GM23338 (cell line): ENCODE data around the gene GADD45GIP1. TPM values are rescaled to one million over a fixed set of nuclear protein-coding genes. Genes with fewer than 3 reads are reported as not detected.

Experiments used
- ATAC-seq: fragments of 200-7000 bp; cut with Tn5 transposase; 3 replicates; pipeline ENCODE4 v1.9.1; 2020
- DNase-seq: peaks from one replicate; pipeline ENCODE4 v3.0.0-alpha.2; 2015; ENCODE audit warnings: low spot score
- H2AFZ ChIP-seq: fragments of 200-600 bp; sonication (generic); 2 replicates; pipeline ENCODE4 v1.8.0; 2016; ENCODE audit warnings: antibody characterized with exemption, mild to moderate bottlenecking, moderate library complexity
- H3F3A ChIP-seq: fragments of 200-600 bp; sonication (generic); replicated peaks from 2 replicates; pipeline ENCODE4 v1.8.0; 2017; ENCODE audit warnings: antibody characterized with exemption, mixed run types, low read depth
- H3K27ac ChIP-seq: fragments of 200-600 bp; sonication (generic); 2 replicates; pipeline ENCODE4 v1.6.1; 2016; ENCODE audit warnings: low read depth
- H3K27me3 ChIP-seq: fragments of 200-600 bp; sonication (generic); 2 replicates; pipeline ENCODE4 v1.8.0; 2016; ENCODE audit warnings: mild to moderate bottlenecking, mixed run types, moderate library complexity; ENCODE audit not compliant: insufficient read depth
- H3K36me3 ChIP-seq: fragments of 200-600 bp; sonication (generic); 2 replicates; pipeline ENCODE4 v1.8.0; 2016; ENCODE audit warnings: mild to moderate bottlenecking; ENCODE audit not compliant: insufficient read depth
- H3K4me1 ChIP-seq: fragments of 200-600 bp; sonication (generic); 2 replicates; pipeline ENCODE4 v1.8.0; 2016; ENCODE audit warnings: mild to moderate bottlenecking, moderate library complexity; ENCODE audit not compliant: insufficient read depth
- H3K4me2 ChIP-seq: fragments of 200-600 bp; sonication (generic); 2 replicates; pipeline ENCODE4 v1.7.1; 2017; ENCODE audit warnings: mixed run types
- H3K4me3 ChIP-seq: fragments of 200-600 bp; sonication (generic); 2 replicates; pipeline ENCODE4 v1.6.1; 2016; ENCODE audit warnings: mixed run types
- H3K79me2 ChIP-seq: fragments of 200-600 bp; sonication (generic); replicated peaks from 2 replicates; pipeline ENCODE4 v1.8.0; 2017; ENCODE audit warnings: mild to moderate bottlenecking; ENCODE audit not compliant: insufficient read depth
- H3K9me2 ChIP-seq: fragments of 200-600 bp; sonication (generic); 2 replicates; pipeline ENCODE4 v1.8.0; 2017; ENCODE audit not compliant: insufficient read depth
- H4K20me1 ChIP-seq: fragments of 200-600 bp; sonication (generic); replicated peaks from 2 replicates; pipeline ENCODE4 v1.8.0; 2017; ENCODE audit warnings: mild to moderate bottlenecking; ENCODE audit not compliant: insufficient read depth
- H3K27ac Mint-ChIP-seq: 2 replicates; pipeline ENCODE4 v1.8.0; 2020; ENCODE audit warnings: inconsistent platforms, mild to moderate bottlenecking, moderate library complexity, mixed read lengths
- H3K27me3 Mint-ChIP-seq: 3 replicates; pipeline ENCODE4 v1.8.0; 2022; ENCODE audit warnings: low read depth, mild to moderate bottlenecking, moderate library complexity, mixed read lengths, inconsistent platforms; ENCODE audit not compliant: insufficient read depth, poor library complexity
- H3K36me3 Mint-ChIP-seq: 3 replicates; pipeline ENCODE4 v1.8.0; 2021; ENCODE audit warnings: low read depth, mild to moderate bottlenecking, inconsistent platforms, moderate library complexity, mixed read lengths
- H3K4me1 Mint-ChIP-seq: 3 replicates; pipeline ENCODE4 v1.8.0; 2020; ENCODE audit warnings: mild to moderate bottlenecking, inconsistent platforms, mixed read lengths
- H3K4me3 Mint-ChIP-seq: 3 replicates; pipeline ENCODE4 v1.8.0; 2021; ENCODE audit warnings: moderate library complexity, mild to moderate bottlenecking, inconsistent platforms, mixed read lengths
- H3K9me3 Mint-ChIP-seq: 3 replicates; pipeline ENCODE4 v1.8.0; 2020; ENCODE audit warnings: moderate library complexity, mild to moderate bottlenecking, inconsistent platforms, mixed read lengths
- CREB1 ChIP-seq: fragments of 250-450 bp; sonication (Bioruptor Pico); IDR thresholded peaks from 2 replicates; pipeline ENCODE4 v1.5.0; 2020; ENCODE audit warnings: low read depth, mild to moderate bottlenecking, moderate library complexity
- EZH2 ChIP-seq: fragments of 200-600 bp; sonication (generic); IDR thresholded peaks from one replicate; pipeline ENCODE4 v1.8.0; 2017; ENCODE audit warnings: antibody characterized with exemption, mild to moderate bottlenecking, low read depth; ENCODE audit not compliant: unreplicated experiment
- EZH2phosphoT487 ChIP-seq: fragments of 200-600 bp; sonication (generic); IDR thresholded peaks from one replicate; pipeline ENCODE4 v1.8.1; 2018; ENCODE audit warnings: antibody characterized with exemption; ENCODE audit not compliant: unreplicated experiment
- NANOG ChIP-seq: IDR thresholded peaks from 2 replicates; pipeline ENCODE4 v1.6.1; 2016; ENCODE audit warnings: antibody characterized with exemption, borderline replicate concordance
- POLR2AphosphoS5 ChIP-seq: IDR thresholded peaks from 2 replicates; pipeline ENCODE4 v1.6.1; 2016; ENCODE audit warnings: antibody characterized with exemption, low read depth
- STAT1 ChIP-seq: IDR thresholded peaks from one replicate; pipeline ENCODE4 v1.6.1; 2016; ENCODE audit warnings: antibody characterized with exemption; ENCODE audit not compliant: unreplicated experiment
- ZNF114 ChIP-seq: fragments of 250-450 bp; sonication (Bioruptor Pico); IDR thresholded peaks from 2 replicates; pipeline ENCODE4 v1.5.0; 2020; ENCODE audit warnings: mild to moderate bottlenecking, moderate library complexity
- ZNF331 ChIP-seq: fragments of 250-450 bp; sonication (Bioruptor Pico); IDR thresholded peaks from 2 replicates; pipeline ENCODE4 v1.5.0; 2020; ENCODE audit warnings: low read depth, mild to moderate bottlenecking, moderate library complexity
- polyA plus RNA-seq: library from polyadenylated mRNA; unstranded; fragments of >200 nt; fragmentation: Nextera tagmentation; extraction: Ambion mirVana; gene quantifications from 2 replicates; pipeline ENCODE4 v1.2.1, GENCODE V29; 2016
- total RNA-seq: library from RNA; depleted of rRNA; stranded (reverse); fragments of >200 nt; shearing (Covaris generic); gene quantifications from 2 replicates; pipeline ENCODE4 v1.2.3, GENCODE V29; 2014
- TF ChIP-seq, protein P1 (sequence below): fragments of 250-450 bp; sonication (Bioruptor Pico); IDR thresholded peaks from 2 replicates; pipeline ENCODE4 v1.5.0; 2020; ENCODE audit warnings: mild to moderate bottlenecking, moderate library complexity
- TF ChIP-seq, protein P2 (sequence below), 2 experiments: fragments of 200-600 bp in 1 of 2; sonication (generic) in 1 of 2; conservative IDR thresholded peaks; 2 replicates each; pipeline versions ENCODE4 v1.5.1 to v1.6.1; 2016 to 2017; ENCODE audit warnings: antibody characterized with exemption in 2 of 2, low read depth in 2 of 2, mild to moderate bottlenecking in 2 of 2, moderate library complexity in 1 of 2
- TF ChIP-seq, protein P3 (sequence below): IDR thresholded peaks from 2 replicates; pipeline ENCODE4 v1.6.1; 2016; ENCODE audit warnings: antibody characterized with exemption
- TF ChIP-seq, protein P4 (sequence below): IDR thresholded peaks from one replicate; pipeline ENCODE4 v1.6.1; 2018; ENCODE audit warnings: antibody characterized with exemption; ENCODE audit not compliant: unreplicated experiment

Gene GADD45GIP1
- total and polyA plus RNA-seq, 2 experiments from 2014 or later: 63.9 to 255 TPM

- TF ChIP-seq, protein P1, sequence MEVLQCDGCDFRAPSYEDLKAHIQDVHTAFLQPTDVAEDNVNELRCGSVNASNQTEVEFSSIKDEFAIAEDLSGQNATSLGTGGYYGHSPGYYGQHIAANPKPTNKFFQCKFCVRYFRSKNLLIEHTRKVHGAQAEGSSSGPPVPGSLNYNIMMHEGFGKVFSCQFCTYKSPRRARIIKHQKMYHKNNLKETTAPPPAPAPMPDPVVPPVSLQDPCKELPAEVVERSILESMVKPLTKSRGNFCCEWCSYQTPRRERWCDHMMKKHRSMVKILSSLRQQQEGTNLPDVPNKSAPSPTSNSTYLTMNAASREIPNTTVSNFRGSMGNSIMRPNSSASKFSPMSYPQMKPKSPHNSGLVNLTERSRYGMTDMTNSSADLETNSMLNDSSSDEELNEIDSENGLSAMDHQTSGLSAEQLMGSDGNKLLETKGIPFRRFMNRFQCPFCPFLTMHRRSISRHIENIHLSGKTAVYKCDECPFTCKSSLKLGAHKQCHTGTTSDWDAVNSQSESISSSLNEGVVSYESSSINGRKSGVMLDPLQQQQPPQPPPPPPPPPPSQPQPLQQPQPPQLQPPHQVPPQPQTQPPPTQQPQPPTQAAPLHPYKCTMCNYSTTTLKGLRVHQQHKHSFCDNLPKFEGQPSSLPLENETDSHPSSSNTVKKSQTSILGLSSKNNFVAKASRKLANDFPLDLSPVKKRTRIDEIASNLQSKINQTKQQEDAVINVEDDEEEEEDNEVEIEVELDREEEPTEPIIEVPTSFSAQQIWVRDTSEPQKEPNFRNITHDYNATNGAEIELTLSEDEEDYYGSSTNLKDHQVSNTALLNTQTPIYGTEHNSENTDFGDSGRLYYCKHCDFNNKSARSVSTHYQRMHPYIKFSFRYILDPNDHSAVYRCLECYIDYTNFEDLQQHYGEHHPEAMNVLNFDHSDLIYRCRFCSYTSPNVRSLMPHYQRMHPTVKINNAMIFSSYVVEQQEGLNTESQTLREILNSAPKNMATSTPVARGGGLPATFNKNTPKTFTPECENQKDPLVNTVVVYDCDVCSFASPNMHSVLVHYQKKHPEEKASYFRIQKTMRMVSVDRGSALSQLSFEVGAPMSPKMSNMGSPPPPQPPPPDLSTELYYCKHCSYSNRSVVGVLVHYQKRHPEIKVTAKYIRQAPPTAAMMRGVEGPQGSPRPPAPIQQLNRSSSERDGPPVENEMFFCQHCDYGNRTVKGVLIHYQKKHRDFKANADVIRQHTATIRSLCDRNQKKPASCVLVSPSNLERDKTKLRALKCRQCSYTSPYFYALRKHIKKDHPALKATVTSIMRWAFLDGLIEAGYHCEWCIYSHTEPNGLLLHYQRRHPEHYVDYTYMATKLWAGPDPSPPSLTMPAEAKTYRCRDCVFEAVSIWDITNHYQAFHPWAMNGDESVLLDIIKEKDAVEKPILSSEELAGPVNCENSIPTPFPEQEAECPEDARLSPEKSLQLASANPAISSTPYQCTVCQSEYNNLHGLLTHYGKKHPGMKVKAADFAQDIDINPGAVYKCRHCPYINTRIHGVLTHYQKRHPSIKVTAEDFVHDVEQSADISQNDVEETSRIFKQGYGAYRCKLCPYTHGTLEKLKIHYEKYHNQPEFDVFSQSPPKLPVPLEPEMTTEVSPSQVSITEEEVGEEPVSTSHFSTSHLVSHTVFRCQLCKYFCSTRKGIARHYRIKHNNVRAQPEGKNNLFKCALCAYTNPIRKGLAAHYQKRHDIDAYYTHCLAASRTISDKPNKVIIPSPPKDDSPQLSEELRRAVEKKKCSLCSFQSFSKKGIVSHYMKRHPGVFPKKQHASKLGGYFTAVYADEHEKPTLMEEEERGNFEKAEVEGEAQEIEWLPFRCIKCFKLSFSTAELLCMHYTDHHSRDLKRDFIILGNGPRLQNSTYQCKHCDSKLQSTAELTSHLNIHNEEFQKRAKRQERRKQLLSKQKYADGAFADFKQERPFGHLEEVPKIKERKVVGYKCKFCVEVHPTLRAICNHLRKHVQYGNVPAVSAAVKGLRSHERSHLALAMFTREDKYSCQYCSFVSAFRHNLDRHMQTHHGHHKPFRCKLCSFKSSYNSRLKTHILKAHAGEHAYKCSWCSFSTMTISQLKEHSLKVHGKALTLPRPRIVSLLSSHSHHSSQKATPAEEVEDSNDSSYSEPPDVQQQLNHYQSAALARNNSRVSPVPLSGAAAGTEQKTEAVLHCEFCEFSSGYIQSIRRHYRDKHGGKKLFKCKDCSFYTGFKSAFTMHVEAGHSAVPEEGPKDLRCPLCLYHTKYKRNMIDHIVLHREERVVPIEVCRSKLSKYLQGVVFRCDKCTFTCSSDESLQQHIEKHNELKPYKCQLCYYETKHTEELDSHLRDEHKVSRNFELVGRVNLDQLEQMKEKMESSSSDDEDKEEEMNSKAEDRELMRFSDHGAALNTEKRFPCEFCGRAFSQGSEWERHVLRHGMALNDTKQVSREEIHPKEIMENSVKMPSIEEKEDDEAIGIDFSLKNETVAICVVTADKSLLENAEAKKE: no peak
- TF ChIP-seq CREB1 (no peak), POLR2AphosphoS5 (no peak), ZNF114 (CRISPR knock-in tag) (no peak), ZNF331 (CRISPR knock-in tag) (no peak), EZH2phosphoT487 (no peak)
- TF ChIP-seq, protein P2, sequence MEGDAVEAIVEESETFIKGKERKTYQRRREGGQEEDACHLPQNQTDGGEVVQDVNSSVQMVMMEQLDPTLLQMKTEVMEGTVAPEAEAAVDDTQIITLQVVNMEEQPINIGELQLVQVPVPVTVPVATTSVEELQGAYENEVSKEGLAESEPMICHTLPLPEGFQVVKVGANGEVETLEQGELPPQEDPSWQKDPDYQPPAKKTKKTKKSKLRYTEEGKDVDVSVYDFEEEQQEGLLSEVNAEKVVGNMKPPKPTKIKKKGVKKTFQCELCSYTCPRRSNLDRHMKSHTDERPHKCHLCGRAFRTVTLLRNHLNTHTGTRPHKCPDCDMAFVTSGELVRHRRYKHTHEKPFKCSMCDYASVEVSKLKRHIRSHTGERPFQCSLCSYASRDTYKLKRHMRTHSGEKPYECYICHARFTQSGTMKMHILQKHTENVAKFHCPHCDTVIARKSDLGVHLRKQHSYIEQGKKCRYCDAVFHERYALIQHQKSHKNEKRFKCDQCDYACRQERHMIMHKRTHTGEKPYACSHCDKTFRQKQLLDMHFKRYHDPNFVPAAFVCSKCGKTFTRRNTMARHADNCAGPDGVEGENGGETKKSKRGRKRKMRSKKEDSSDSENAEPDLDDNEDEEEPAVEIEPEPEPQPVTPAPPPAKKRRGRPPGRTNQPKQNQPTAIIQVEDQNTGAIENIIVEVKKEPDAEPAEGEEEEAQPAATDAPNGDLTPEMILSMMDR (conservative IDR thresholded peaks at IDR 0.05; ENCODE audit: low read depth in 2 of 2): no peak
Measured at GRCh38 chr19:12982648-12983047, 25.6 kb upstream of the GADD45GIP1 start (continued).

DNA sequence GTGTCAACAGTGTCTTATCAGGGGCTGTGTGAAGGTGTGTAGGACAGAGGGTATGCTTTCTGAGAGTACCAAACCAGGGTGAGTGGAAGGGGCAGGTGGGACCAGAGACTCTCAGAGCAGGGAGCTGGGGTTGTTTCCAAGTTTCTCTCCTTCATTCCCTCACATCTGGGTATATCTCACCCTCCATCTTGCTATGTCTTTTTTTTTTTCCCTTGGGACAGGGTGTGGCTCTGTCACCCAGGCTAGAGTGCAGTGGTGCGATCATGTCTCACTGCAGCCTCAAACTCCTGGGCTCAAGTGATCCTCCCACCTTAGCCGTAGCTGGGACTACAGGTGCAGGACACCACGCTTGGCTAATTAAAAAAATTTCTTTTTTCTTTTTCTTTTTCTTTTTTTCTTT, 23.0 kb upstream of the GADD45GIP1 start:
- Mint-ChIP-seq H3K36me3 (no peaks in the 10 kb centered on the region), H3K27ac (no peak overlapping the region), H3K27me3 (peaks cover 10% of the 10 kb centered on the region), H3K9me3 (no peaks in the 10 kb centered on the region), H3K4me3 (no peak overlapping the region), H3K4me1 (peaks cover 2% of the 10 kb centered on the region)
- peaks cover 22% of the 10 kb centered on the region for H3K27me3 ChIP-seq
- H3K4me1 ChIP-seq: no peaks in the 10 kb centered on the region; the same call in 1 of the 2 replicates
- no peaks in the 10 kb centered on the region for H3K36me3 ChIP-seq
- ATAC-seq: no peak
- no peak overlapping the region for H3K4me3 ChIP-seq
- no peak overlapping the region for H3K4me2 ChIP-seq
- no peaks in the 10 kb centered on the region for H3K79me2 ChIP-seq
- H4K20me1 ChIP-seq: no peaks in the 10 kb centered on the region
- no peak for DNase-seq
- H2AFZ ChIP-seq: no peak overlapping the region
- H3K27ac ChIP-seq: no peak overlapping the region
- peaks cover 7% of the 10 kb centered on the region; the same call in 1 of the 2 replicates for H3F3A ChIP-seq
- no peaks in the 10 kb centered on the region for H3K9me2 ChIP-seq
- TF ChIP-seq EZH2: no peak
- TF ChIP-seq CREB1: no peak
- no peak for TF ChIP-seq NANOG
- TF ChIP-seq, protein P3, sequence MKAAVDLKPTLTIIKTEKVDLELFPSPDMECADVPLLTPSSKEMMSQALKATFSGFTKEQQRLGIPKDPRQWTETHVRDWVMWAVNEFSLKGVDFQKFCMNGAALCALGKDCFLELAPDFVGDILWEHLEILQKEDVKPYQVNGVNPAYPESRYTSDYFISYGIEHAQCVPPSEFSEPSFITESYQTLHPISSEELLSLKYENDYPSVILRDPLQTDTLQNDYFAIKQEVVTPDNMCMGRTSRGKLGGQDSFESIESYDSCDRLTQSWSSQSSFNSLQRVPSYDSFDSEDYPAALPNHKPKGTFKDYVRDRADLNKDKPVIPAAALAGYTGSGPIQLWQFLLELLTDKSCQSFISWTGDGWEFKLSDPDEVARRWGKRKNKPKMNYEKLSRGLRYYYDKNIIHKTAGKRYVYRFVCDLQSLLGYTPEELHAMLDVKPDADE: no peak
- no peak for TF ChIP-seq STAT1
- TF ChIP-seq ZNF114 (CRISPR knock-in tag): no peak
- TF ChIP-seq, protein P4, sequence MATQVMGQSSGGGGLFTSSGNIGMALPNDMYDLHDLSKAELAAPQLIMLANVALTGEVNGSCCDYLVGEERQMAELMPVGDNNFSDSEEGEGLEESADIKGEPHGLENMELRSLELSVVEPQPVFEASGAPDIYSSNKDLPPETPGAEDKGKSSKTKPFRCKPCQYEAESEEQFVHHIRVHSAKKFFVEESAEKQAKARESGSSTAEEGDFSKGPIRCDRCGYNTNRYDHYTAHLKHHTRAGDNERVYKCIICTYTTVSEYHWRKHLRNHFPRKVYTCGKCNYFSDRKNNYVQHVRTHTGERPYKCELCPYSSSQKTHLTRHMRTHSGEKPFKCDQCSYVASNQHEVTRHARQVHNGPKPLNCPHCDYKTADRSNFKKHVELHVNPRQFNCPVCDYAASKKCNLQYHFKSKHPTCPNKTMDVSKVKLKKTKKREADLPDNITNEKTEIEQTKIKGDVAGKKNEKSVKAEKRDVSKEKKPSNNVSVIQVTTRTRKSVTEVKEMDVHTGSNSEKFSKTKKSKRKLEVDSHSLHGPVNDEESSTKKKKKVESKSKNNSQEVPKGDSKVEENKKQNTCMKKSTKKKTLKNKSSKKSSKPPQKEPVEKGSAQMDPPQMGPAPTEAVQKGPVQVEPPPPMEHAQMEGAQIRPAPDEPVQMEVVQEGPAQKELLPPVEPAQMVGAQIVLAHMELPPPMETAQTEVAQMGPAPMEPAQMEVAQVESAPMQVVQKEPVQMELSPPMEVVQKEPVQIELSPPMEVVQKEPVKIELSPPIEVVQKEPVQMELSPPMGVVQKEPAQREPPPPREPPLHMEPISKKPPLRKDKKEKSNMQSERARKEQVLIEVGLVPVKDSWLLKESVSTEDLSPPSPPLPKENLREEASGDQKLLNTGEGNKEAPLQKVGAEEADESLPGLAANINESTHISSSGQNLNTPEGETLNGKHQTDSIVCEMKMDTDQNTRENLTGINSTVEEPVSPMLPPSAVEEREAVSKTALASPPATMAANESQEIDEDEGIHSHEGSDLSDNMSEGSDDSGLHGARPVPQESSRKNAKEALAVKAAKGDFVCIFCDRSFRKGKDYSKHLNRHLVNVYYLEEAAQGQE: no peak
- no peak for TF ChIP-seq EZH2phosphoT487
- TF ChIP-seq ZNF331 (CRISPR knock-in tag): no peak
